Panc1 (cell line): Measurements from ENCODE around the gene KRTAP10-2.

Source experiments
- CTCF ChIP-seq: fragments of 450-650 bp; IDR thresholded peaks from 2 replicates; pipeline ENCODE4 v1.5.1; 2017; ENCODE audit warnings: mild to moderate bottlenecking
- REST ChIP-seq, 2 experiments: IDR thresholded peaks; 2 replicates each; pipeline ENCODE4 v1.6.1; 2011 to 2012; ENCODE audit warnings: low read depth in 2 of 2, control low read depth in 1 of 2, low read length in 1 of 2, mild to moderate bottlenecking in 1 of 2, moderate library complexity in 1 of 2; ENCODE audit not compliant: insufficient read depth in 1 of 2

GRCh38 chr21:44590311-44590721 is 39.0 kb upstream of the KRTAP10-2 start:
- TF ChIP-seq CTCF, result no peak
- no peak for TF ChIP-seq REST (IDR thresholded peaks at IDR 0.05; ENCODE audit: insufficient read depth in 1 of 2, low read depth in 2 of 2, low read length in 1 of 2)
